Femur (tissue), 1 donor: ENCODE data around the gene DSN1.
A peak's percentile ranks its signal among the peaks of the same experiment; 100 is the strongest.
"Not testable (repeated sequence)": the region's sequence is repeated elsewhere in the genome, so short reads cannot be mapped to it uniquely, and the experiment has no call there.

ENCODE experiments used
- DNase-seq: peaks from one replicate; pipeline ENCODE4 v3.0.0-alpha.2; 2017

DSN1 gene

GRCh38 chr20:36773597-36774390 is at the start of gene DSN1:
Gene DSN1 (minus strand): TSS chr20:36773763. CDS start chr20:36771458, 2,305 bp downstream.
- DNase-seq, result peak; percentile 99

- DNase-seq, result no peak
These were observed 49.6 kb upstream of the DSN1 start for GRCh38 chr20:36823121-36823520.

- peak; percentile 65 for DNase-seq
These were observed 48.4 kb upstream of the DSN1 start for GRCh38 chr20:36821964-36822437.

GRCh38 chr20:36820928-36821327 is 47.4 kb upstream of the DSN1 start:
- no peak for DNase-seq

GRCh38 chr20:36820073-36820472 is 46.5 kb upstream of the DSN1 start:
- DNase-seq, result no peak

GRCh38 chr20:36819659-36820058 is 46.1 kb upstream of the DSN1 start:
- no peak for DNase-seq

- no peak for DNase-seq
These were observed 45.3 kb upstream of the DSN1 start for GRCh38 chr20:36818861-36819260.

GRCh38 chr20:36818185-36818584 is 44.6 kb upstream of the DSN1 start:
- no peak for DNase-seq

- no peak for DNase-seq
These were observed 43.9 kb upstream of the DSN1 start for GRCh38 chr20:36817496-36817895.

- no peak for DNase-seq
These were observed 42.0 kb upstream of the DSN1 start for GRCh38 chr20:36815454-36816091.

- no peak for DNase-seq
These were observed 39.3 kb upstream of the DSN1 start for GRCh38 chr20:36812594-36813463.

GRCh38 chr20:36808317-36809257 is 35.0 kb upstream of the DSN1 start:
- no peak for DNase-seq

- no peak for DNase-seq
These were observed 32.5 kb upstream of the DSN1 start for GRCh38 chr20:36806049-36806448.

GRCh38 chr20:36805396-36805795 is 31.8 kb upstream of the DSN1 start:
- DNase-seq, result no peak

GRCh38 chr20:36804425-36804824 is 30.9 kb upstream of the DSN1 start:
- DNase-seq, result no peak

- no peak for DNase-seq
These were observed 29.0 kb upstream of the DSN1 start for GRCh38 chr20:36802326-36803222.

- DNase-seq, result no peak
These were observed 26.8 kb upstream of the DSN1 start for GRCh38 chr20:36800410-36800809.

- not testable (repeated sequence) for DNase-seq
These were observed 25.8 kb upstream of the DSN1 start for GRCh38 chr20:36799313-36799712.

- DNase-seq, result no peak
These were observed 23.3 kb upstream of the DSN1 start for GRCh38 chr20:36796875-36797274.

GRCh38 chr20:36796117-36796516 is 22.6 kb upstream of the DSN1 start:
- DNase-seq, result no peak

GRCh38 chr20:36795691-36796090 is 22.1 kb upstream of the DSN1 start:
- no peak for DNase-seq
